Adipose tissue (tissue), 3 donors: ENCODE results near the gene KIAA0825. TPM values are rescaled to one million over a fixed set of nuclear protein-coding genes. Genes with fewer than 3 reads are reported as not detected.
"Not testable (repeated sequence)": the region's sequence is repeated elsewhere in the genome, so short reads cannot be mapped to it uniquely, and the experiment has no call there.

ENCODE experiments used
- H3K27ac ChIP-seq: one replicate; pipeline ENCODE4 v1.5.1; 2013; ENCODE audit warnings: low read depth, low read length
- WGBS, 3 donors: extraction: QIAGEN DNeasy Blood & Tissue Kit; methylation state at CpG; one replicate each; pipeline ENCODE4 v1.1.7; 2013; 5-methylcytosine and 5-hydroxymethylcytosine counted together
- polyA plus RNA-seq, 3 donors: library from polyadenylated mRNA; stranded (reverse); fragments of 200-250 nt; gene quantifications; one replicate each; pipeline ENCODE4 v1.2.3, GENCODE V29; 2013
- donor health status: healthy with polysubstance abuse.
- donor health status: Bipolar disorder and iron deficiency.
- donor health status: healthy.

Gene KIAA0825
- polyA plus RNA-seq, 3 donors: 0.33 to 1.7 (median 0.36) TPM

- WGBS, 3 donors: 73 to 95% (median 83%) methylated on average over 4 of the region's 4 CpGs
- no peak overlapping the region for H3K27ac ChIP-seq
Measured at GRCh38 chr5:94360382-94361130, 257.8 kb downstream of the KIAA0825 start.

DNA sequence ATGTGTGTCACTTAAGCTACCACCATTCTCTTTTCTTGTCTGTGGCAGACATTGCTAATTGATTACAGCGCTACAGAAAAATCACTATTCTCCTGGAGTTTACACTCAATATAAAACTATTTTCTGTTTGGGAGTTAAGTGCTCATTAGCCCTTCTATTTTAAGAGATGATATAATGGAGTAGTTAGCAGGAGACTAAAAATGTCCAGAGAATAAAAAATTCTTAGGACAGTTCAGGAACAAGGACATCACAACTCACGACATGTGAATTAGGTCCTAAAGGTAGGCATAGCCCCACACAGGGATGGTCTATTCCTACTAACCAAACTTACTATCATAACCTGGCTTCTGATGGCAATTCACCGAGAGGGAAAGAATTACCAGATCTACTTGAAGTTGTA lies 258.5 kb downstream of the KIAA0825 start:
- no peak overlapping the region for H3K27ac ChIP-seq
- 92 to 97% (median 97%) methylated on average over 3 of the region's 3 CpGs for WGBS, 3 donors

GRCh38 chr5:94355811-94356210 lies 262.6 kb downstream of the KIAA0825 start:
- no peak overlapping the region for H3K27ac ChIP-seq

- 77 to 80% (median 78%) methylated on average over 5 of the region's 5 CpGs for WGBS, 3 donors
- H3K27ac ChIP-seq: not testable (repeated sequence)
Measured at GRCh38 chr5:94354837-94355485, 263.4 kb downstream of the KIAA0825 start.

DNA sequence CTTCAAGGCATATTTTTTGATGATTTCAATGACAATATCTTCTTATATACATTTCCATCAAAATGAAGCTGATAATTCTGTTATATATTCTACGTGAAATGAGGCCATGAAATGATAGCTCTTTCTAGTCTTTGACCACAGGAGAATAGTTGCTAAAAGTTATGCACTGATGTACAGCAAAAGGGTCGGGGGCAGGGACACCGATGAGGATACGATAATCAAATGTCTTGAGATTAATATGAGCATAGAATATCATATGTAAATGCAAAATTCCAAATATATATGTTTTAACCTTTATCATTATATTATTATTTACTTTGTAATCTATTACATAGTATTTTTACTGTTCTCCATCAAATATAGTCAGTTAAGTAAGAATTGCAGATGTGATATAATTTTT lies 264.8 kb downstream of the KIAA0825 start:
- 91 to 97% (median 96%) methylated on average over 4 of the region's 4 CpGs for WGBS, 3 donors

GRCh38 chr5:94347130-94347529 lies 271.3 kb downstream of the KIAA0825 start:
- 91 to 96% (median 95%) methylated on average over 8 of the region's 8 CpGs for WGBS, 3 donors
- no peak overlapping the region for H3K27ac ChIP-seq

More for the DNA sequence above, 264.8 kb downstream of the KIAA0825 start:
- H3K27ac ChIP-seq: no peak overlapping the region

- H3K27ac ChIP-seq: no peak overlapping the region
Measured at GRCh38 chr5:94345257-94345656, 273.1 kb downstream of the KIAA0825 start.

- 95 to 100% (median 97%) methylated on average over 1 of the region's 1 CpG for WGBS, 3 donors
Measured at GRCh38 chr5:94337617-94338016, 280.8 kb downstream of the KIAA0825 start.

DNA sequence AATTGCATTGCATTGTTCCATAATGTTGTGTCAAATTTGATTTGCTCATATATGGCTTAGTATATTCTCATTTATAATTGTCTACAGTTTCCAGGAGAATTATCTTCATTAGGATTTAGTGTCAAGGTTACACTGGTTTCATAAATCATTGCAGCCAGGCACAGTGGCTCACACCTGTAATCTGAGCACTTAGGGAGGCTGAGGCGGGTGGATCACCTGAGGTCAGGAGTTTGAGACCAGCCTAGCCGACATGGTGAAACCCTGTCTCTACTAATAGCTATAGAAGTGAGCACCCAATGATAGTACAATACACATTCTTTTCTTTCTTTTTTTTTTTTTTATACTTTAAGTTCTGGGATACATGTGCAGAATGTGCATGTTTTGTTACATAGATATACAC lies 282.5 kb downstream of the KIAA0825 start:
- WGBS, 3 donors: 98% methylated on average over 2 of the region's 2 CpGs
- H3K27ac ChIP-seq: no peak overlapping the region

More at GRCh38 chr5:94337617-94338016, 280.8 kb downstream of the KIAA0825 start:
- H3K27ac ChIP-seq: no peak overlapping the region

- WGBS, 3 donors: 89 to 100% (median 92%) methylated on average over 1 of the region's 1 CpG
- no peak overlapping the region for H3K27ac ChIP-seq
Measured at GRCh38 chr5:94329115-94329514, 289.3 kb downstream of the KIAA0825 start.

DNA sequence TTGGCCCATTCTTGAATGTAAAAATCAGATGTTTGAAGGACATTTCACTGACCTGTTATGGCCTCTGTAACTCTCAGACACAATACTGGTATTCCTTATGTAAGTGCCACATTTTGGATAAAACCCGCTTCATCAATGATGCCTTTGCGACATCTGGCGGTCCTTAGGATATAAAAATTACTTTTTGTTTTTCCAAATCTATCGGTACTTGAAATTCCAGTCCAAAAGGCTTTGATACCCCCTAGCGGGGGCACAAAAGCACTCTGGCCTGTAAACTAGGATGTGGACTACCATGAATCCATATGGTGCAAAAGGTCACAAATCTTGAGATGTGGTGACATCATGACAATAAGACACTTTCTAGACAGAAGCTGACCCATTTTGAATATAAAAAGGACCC lies 291.8 kb downstream of the KIAA0825 start:
- no peak overlapping the region for H3K27ac ChIP-seq
- WGBS, 3 donors: 96 to 97% (median 96%) methylated on average over 5 of the region's 5 CpGs

GRCh38 chr5:94316916-94317838 lies 301.2 kb downstream of the KIAA0825 start:
- no peak overlapping the region for H3K27ac ChIP-seq
- WGBS, 3 donors: 34 to 81% (median 75%) methylated on average over 6 of the region's 6 CpGs

GRCh38 chr5:94314460-94315131 lies 303.8 kb downstream of the KIAA0825 start:
- WGBS, 3 donors: 71 to 91% (median 76%) methylated on average over 7 of the region's 7 CpGs
- H3K27ac ChIP-seq: no peak overlapping the region

GRCh38 chr5:94313696-94314095 lies 304.7 kb downstream of the KIAA0825 start:
- H3K27ac ChIP-seq: no peak overlapping the region
- 95 to 97% (median 97%) methylated on average over 3 of the region's 3 CpGs for WGBS, 3 donors

DNA sequence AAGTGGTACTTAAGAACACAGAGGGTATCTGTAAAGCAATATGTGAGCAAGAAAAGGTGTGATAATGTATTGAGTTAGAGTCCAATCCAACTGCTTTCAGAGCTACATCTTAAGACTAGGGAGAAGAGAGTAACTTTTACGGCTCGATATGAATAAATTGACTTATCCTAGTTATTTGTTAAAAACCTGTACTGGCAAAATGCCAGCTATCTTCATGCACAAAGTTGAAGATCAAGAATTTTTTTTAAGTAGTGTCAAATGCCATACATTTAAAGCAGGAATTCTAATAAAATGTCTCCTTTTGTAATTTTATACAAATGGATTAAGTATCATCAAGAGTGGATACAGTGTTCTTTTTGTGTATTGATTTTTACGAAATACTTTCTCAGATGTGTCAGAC lies 305.2 kb downstream of the KIAA0825 start:
- 92 to 97% (median 94%) methylated on average over 3 of the region's 3 CpGs for WGBS, 3 donors
- H3K27ac ChIP-seq: no peak overlapping the region

DNA sequence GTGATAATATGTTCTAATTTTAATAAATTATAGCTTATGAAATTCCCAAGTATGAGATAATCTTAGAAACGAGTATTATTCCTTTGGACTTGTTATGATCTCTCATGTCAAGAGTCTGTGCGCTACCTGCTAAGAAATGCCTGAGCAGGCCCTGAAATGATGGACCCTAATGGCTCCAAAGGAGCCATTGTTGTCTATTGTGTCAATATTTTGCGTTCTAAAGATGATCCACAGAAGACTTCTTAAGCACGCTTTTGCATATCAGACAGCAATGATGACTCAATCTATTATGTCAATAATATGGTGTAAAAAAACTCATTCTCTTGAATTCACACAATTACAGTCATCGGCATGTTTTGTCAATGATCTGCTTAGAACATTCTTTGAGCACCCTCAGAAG lies 306.1 kb downstream of the KIAA0825 start:
- 92 to 95% (median 93%) methylated on average over 5 of the region's 5 CpGs for WGBS, 3 donors
- H3K27ac ChIP-seq: no peak overlapping the region

DNA sequence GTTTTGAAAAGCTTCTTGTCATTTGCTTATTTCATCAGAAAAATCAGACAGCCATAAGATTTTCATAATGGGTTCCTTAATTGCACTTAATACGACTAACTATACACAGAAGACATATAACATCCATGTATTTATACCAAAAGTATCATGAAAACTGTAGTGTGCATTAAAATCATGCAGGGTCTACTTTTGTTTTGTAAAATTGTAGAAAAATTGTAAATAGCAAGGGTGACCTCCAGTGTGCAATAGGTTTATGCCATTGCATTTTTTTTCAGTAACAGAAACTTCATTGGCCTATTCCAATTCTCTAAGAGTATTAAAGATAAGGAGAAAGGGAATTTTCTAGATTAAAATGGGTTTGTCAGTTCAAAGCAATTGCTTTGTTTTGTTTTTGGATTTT lies 307.6 kb downstream of the KIAA0825 start:
- H3K27ac ChIP-seq: no peak overlapping the region
- 89 to 98% (median 98%) methylated on average over 1 of the region's 1 CpG for WGBS, 3 donors

DNA sequence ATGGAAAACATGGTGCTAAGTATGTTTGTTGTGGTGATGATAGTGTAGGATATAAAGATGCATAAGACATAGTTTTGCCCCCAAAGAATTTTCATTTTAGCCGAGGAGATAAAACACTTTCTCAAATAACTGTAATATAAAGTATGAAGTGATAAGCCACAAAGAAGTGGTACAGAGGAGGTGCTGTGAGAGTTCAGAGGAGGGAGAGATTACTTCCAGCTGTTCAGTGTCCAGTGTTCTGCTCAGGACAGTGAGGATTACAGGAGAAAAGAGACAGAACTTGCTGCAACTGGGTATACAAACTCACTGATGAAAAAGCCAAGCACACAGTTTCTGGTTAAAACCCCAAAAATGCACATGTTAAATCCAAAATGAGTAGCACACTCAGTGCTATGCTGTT lies 309.3 kb downstream of the KIAA0825 start:
- WGBS, 3 donors: 47 to 63% (median 60%) methylated on average over 1 of the region's 1 CpG
- H3K27ac ChIP-seq: no peak overlapping the region

DNA sequence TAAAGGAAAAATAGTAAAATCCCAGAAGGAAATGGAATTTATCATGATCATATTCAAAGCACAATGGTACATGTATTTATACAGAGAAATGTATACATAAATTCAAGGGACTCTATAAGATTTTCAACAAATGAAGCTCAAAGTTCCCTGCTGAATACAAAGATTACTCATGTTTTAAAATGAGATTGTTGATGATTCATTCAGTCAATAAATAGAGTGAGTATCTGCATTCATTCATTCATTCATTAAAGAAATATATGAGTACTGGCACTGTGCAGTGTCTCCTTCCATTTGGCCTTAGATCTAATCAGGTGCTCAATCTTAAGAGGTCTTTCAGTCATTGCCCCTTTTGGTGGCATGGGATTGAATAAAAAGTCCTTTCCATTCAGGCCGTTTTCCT lies 310.0 kb downstream of the KIAA0825 start:
- 53 to 86% (median 79%) methylated on average over 1 of the region's 1 CpG for WGBS, 3 donors
- no peak overlapping the region for H3K27ac ChIP-seq
